Stimulated activated CD4-positive, alpha-beta T cell treated with anti-CD3 and anti-CD28 coated beads, Interleukin-2, amount 100 ng/mL, for 4 hours (primary cell): Measurements from ENCODE around the gene OLFML1.

ENCODE experiments used
- DNase-seq: peaks from one replicate; pipeline ENCODE4 v3.0.0-alpha.2; 2020; ENCODE audit warnings: low read depth

Gene OLFML1

DNA sequence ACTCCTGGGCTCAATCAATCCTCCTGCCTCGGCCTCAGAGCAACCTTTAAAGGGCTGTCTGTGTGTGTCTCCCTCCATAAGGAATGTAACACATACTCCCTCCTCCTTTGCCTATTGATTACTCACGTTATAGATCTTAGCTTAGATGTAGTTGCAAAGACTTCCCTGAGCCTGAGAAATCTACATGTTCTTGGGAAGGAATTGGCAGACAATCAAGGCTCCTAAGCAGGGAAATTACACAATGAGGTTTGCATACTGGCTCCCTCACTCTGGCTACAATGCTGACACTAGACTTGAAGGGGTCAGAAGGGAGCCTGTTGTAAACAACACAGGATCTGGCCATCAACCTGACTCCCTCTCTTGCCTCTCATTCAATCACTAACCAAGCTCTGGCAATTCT is 5.2 kb upstream of the OLFML1 start:
- DNase-seq = no peak

- DNase-seq = no peak
Observed at GRCh38 chr11:7484131-7484530, 1.2 kb upstream of the OLFML1 start.

DNA sequence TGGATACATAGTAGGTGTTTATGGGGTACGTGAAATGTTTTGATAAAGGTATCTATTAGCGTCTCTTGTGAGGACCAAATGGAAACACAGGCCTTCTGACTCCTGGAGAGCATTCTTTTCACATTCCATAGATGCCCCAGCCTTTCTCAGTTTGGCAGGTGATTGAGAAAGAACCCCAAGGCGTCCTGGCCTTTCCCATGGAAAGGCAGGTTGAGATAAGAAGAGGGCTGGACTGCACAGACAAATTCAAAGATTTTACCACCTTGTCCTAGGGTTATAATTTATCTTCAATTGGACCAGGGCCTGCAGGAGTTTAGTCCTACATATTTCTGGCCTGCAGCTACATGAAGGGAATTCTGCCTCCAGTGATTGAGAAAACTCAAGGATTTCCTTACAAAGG is 661 bp upstream of the OLFML1 start:
- DNase-seq = no peak

- no peak for DNase-seq
Observed at GRCh38 chr11:7486098-7486780, 933 bp downstream of the OLFML1 start.

DNA sequence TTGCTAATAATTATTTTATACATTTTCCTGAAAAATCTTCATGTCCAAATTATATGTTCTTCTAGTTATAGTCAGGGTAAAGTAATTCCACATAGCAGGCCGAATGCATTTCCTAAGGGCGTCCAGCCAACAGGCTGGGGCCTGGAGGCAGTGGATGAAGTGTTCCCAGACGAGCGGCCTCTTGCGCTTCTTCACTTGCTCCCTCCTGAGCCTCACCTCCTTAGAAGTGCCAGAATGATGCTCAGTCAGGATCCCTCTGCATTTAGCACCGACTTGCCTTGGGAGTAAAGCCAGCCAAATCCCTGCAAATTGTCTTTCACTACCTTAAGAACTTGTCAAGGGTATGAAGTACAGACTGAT is 1.5 kb downstream of the OLFML1 start:
- DNase-seq = no peak

GRCh38 chr11:7487360-7487759 is 2.1 kb downstream of the OLFML1 start:
- DNase-seq = no peak

DNA sequence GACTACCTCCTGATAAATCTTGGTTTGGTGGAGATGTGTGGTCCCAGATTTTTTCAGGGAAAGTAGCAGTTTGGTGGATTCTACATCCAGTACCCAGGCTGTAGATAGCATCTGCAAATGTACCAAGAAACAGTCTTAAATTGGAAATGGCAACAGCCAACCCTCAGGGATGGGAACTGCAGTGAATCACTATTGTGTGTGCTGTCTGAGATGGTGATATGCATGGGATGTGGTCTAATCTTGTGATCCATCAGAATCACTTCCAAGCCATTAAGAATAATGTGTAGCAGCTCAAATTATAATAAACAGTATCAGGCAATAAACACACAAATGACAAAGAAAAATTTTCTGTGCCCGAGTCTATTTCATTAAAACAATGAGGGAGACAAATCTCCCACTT is 3.4 kb downstream of the OLFML1 start:
- DNase-seq = no peak

DNA sequence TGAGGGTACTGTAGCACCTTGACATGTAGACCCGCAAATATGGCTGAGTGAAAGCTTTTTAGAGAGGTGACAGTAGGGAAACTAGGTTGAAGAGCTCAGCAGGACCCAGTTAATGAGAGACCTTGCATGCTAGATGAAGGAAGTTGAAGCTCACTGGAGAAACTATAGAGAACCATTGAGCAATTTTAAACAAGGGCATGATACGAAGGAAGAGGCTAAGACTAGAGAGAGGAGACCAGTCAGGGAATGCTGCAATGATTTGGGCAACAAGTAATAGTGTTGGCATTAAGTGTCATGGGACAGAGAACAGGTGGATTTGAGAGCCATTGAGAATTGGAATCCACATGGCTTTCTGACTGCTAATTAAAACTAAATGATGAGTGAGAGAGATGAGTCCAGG is 4.1 kb downstream of the OLFML1 start:
- no peak for DNase-seq

- no peak for DNase-seq
Observed at GRCh38 chr11:7490054-7490453, 4.7 kb downstream of the OLFML1 start.

DNA sequence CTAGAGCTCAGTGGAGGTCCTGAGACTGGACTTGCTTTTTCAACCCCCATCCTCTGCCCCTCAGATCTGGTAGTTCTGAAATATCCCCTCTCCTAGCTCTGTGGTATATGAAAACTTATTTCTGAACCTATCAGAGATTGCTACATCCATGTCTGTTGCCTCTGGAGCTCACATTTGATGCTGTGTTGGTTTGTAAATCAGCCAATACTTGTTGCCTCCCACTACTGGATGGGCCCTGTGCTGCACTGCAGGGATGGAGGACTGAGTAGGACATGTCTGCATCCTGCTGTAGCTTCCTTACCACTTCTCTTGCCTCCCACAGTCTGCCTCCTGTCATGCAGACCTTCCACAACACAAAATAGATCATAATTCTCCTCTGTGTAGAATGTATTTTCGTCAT is 5.2 kb downstream of the OLFML1 start:
- DNase-seq = no peak

- DNase-seq = no peak
Observed at GRCh38 chr11:7492253-7492652, 6.9 kb downstream of the OLFML1 start.

DNA sequence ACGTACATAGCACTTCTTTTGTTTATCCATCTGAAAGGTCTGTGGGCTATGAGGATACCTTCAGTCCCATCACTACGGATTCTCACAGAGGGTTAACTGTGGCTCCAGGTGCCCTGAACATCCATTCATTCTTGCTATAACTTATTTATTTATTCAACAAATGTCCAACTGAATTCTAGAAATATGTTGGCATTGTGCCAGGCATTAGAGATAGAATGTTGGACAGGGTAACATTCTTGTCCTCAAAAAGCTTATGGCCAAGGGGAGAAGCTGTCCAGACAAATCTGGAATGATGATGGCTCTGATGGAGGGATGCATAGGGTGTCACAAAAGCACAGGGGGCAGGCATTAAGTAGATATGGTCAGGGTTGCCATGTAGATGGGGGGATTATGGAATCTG is 8.4 kb downstream of the OLFML1 start:
- DNase-seq = no peak

GRCh38 chr11:7494086-7494745 is 8.9 kb downstream of the OLFML1 start:
- DNase-seq = no peak

DNA sequence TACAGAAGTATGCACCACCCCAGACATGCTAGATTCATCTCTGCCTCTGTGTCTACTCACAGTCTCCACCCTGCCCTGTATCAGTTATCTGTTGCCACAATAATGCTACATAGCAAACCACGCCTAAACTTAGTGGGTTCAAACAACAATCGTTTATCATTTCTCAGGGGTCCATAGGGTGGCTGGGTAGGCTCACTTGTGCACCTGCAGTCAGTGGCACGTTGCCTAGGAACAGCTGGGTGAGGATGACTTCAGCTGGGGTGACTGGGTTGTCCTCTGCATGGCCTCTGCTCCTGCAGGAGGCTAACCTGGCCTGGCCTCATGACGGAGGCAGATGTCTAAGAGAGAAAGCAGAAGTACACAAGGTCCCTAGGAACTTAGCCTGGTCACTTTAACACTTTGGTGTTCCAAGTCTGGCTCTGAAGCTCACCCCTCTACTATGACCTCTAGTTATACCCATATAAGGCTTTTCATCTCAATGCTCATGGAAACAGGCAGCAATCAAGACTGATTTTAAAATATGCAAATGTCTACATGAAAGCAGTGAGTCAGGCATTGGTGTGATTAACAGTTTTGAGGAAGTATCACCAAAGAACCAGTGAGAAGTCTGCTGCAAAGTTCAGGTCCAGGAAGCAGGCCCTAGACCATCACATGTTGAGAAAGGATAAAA is 10.7 kb downstream of the OLFML1 start:
- no peak for DNase-seq

DNA sequence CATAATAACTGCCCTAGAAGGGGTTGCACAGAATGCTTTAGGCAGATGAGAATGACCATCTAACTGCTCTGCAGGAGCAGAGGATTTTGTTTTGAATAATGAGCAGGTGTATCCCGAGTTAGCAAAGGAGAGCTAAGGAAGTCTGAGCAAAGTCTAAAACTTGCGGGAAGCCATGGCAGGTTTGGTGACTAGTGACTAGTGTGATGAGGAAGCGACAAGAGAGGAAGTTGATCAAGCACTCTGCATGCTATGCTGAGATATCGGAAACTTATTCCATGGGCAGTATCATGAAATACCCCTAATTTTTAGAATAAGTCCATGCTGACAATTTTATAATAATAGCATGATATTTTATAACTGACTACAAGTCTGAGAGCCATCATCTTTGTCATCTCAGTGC is 12.9 kb downstream of the OLFML1 start:
- DNase-seq = no peak

GRCh38 chr11:7499081-7499480 is 13.8 kb downstream of the OLFML1 start:
- DNase-seq = no peak

DNA sequence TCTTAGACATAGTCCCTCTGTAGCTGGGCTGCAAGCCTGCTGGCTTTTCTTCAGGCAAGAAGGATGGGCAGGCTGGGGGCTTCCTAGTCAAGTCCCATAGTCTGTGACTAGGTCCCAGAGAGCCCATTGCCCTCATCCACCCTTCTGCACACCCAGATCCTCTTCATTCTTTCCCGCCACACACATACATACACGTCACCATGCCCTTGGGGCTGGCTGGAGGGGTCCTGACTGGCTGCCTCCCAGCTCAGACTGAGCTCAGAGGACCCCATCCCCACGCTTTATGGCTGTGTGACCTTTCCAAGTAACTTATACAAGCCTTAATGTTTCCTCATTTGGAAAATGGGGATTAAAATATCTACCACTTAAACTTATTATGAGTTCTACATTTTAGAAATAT is 14.9 kb downstream of the OLFML1 start:
- DNase-seq = no peak

GRCh38 chr11:7501251-7501650 is 15.9 kb downstream of the OLFML1 start:
- no peak for DNase-seq

DNA sequence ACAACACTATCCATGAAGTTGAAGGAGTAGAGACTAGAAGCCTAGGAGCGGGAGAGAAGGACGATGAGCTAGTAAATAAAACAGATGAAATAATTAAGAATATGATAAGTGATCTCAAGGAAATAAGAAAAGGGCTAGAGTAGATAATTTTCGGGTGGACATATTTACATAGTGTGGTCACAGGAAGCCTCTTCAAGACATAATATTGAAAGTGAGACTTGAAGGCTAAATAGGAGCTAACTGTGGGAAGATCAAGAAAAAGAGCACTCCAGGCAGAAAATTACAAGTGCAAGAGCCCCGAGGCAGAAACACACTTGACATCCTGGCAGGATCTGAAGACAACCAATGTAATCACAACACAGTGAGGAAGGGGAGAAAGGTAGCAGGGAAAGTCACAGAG is 16.6 kb downstream of the OLFML1 start:
- DNase-seq = no peak

GRCh38 chr11:7506243-7506642 is 20.9 kb downstream of the OLFML1 start:
- no peak for DNase-seq

DNA sequence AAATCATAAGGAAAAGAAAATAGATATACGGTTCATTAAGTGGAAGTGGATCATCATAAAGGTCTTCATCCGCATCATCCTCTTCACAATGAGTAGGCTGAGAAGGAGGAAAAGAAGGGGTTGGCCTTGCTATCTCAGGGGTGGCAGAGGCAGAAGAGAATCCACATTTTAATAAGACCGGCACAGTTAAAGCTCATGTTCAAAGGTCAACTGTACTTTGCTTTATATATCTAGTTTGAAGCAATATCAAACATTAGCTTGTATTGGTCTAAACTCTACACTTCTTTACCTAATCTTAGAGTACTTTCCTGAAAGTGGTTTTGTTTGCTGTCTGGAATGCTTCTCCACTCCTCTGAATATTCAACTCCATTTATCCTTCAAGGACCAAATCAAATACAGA is 22.8 kb downstream of the OLFML1 start:
- no peak for DNase-seq

GRCh38 chr11:7509966-7510365 is 24.7 kb downstream of the OLFML1 start:
- DNase-seq = no peak

GRCh38 chr11:7511401-7511800 is 26.1 kb downstream of the OLFML1 start:
- no peak for DNase-seq
